ENCODE measurements around the gene FRMD4A.

GRCh38 chr10:14047431-14047830 lies 283.3 kb downstream of the FRMD4A start:
- TF ChIP-seq, protein P1, sequence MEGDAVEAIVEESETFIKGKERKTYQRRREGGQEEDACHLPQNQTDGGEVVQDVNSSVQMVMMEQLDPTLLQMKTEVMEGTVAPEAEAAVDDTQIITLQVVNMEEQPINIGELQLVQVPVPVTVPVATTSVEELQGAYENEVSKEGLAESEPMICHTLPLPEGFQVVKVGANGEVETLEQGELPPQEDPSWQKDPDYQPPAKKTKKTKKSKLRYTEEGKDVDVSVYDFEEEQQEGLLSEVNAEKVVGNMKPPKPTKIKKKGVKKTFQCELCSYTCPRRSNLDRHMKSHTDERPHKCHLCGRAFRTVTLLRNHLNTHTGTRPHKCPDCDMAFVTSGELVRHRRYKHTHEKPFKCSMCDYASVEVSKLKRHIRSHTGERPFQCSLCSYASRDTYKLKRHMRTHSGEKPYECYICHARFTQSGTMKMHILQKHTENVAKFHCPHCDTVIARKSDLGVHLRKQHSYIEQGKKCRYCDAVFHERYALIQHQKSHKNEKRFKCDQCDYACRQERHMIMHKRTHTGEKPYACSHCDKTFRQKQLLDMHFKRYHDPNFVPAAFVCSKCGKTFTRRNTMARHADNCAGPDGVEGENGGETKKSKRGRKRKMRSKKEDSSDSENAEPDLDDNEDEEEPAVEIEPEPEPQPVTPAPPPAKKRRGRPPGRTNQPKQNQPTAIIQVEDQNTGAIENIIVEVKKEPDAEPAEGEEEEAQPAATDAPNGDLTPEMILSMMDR (IDR thresholded peaks at IDR 0.05): no peak
- TF ChIP-seq POLR2A (IDR thresholded peaks at IDR 0.05): no peak

All from uterus (tissue), 2 donors.